GM12892 (cell line): ENCODE results near the gene ZNF362.

Experiments used
- POLR2A ChIP-seq: IDR thresholded peaks from 2 replicates; pipeline ENCODE4 v1.6.1; 2011; ENCODE audit warnings: low read depth, low read length, control low read depth
- POLR2AphosphoS5 ChIP-seq: IDR thresholded peaks from 2 replicates; pipeline ENCODE4 v1.6.1; 2011; ENCODE audit warnings: low read depth, low read length, control low read depth
- TAF1 ChIP-seq: IDR thresholded peaks from 2 replicates; pipeline ENCODE4 v1.6.1; 2011; ENCODE audit warnings: low read depth, mild to moderate bottlenecking, control low read depth, low read length, borderline replicate concordance

GRCh38 chr1:33332357-33332789 is 76.1 kb downstream of the ZNF362 start:
- no peak for TF ChIP-seq POLR2A
- no peak for TF ChIP-seq TAF1
- no peak for TF ChIP-seq POLR2AphosphoS5
